Chondrocyte (in vitro differentiated cells): ENCODE measurements around the gene SLC8A2. TPM values are rescaled to one million over a fixed set of nuclear protein-coding genes. Genes with fewer than 3 reads are reported as not detected.
A peak's percentile ranks its signal among the peaks of the same experiment; 100 is the strongest.

Experiments
- DNase-seq: peaks from one replicate; pipeline ENCODE4 v3.0.0; 2021; ENCODE audit warnings: mixed read lengths, low spot score
- H3K27ac Mint-ChIP-seq: one replicate; pipeline ENCODE4 v1.8.0; 2021; ENCODE audit warnings: mild to moderate bottlenecking, moderate library complexity, mixed read lengths; ENCODE audit not compliant: unreplicated experiment
- H3K27me3 Mint-ChIP-seq: 2 replicates; pipeline ENCODE4 v1.8.0; 2021; ENCODE audit warnings: low read depth, mixed read lengths
- H3K36me3 Mint-ChIP-seq: 2 replicates; pipeline ENCODE4 v1.8.0; 2021; ENCODE audit warnings: low read depth, mixed read lengths
- H3K4me1 Mint-ChIP-seq: 2 replicates; pipeline ENCODE4 v1.8.0; 2021; ENCODE audit warnings: low read depth, mild to moderate bottlenecking, mixed read lengths
- H3K4me3 Mint-ChIP-seq: one replicate; pipeline ENCODE4 v1.8.0; 2021; ENCODE audit warnings: mild to moderate bottlenecking, moderate library complexity, mixed read lengths; ENCODE audit not compliant: unreplicated experiment
- H3K9me3 Mint-ChIP-seq: 2 replicates; pipeline ENCODE4 v1.8.0; 2021; ENCODE audit warnings: low read depth, mixed read lengths
- CTCF ChIP-seq: fragments of 200-600 bp; sonication (generic); IDR thresholded peaks from 2 replicates; pipeline ENCODE4 v1.5.0; 2021; ENCODE audit warnings: antibody characterized with exemption, mild to moderate bottlenecking, moderate library complexity
- total RNA-seq: library from RNA; stranded (reverse); gene quantifications from 3 replicates; pipeline ENCODE4 v1.2.1, GENCODE V29; 2021

SLC8A2 gene
- total RNA-seq, 1 donor from 2014 or later = 0.42 TPM

GRCh38 chr19:47493378-47494210 lies 21.9 kb upstream of the SLC8A2 start:
- Mint-ChIP-seq H3K27ac (peak overlapping the region; percentile 57), H3K9me3 (no peaks in the 10 kb centered on the region), H3K27me3 (no peaks in the 10 kb centered on the region), H3K4me1 (no peaks in the 10 kb centered on the region), H3K4me3 (no peak overlapping the region), H3K36me3 (peaks cover 6% of the 10 kb centered on the region)
- TF ChIP-seq CTCF = no peak
- DNase-seq = no peak

GRCh38 chr19:47492571-47493377 lies 21.1 kb upstream of the SLC8A2 start:
- Mint-ChIP-seq H3K36me3 (peaks cover 6% of the 10 kb centered on the region), H3K4me3 (no peak overlapping the region)

GRCh38 chr19:47492137-47492533 lies 20.4 kb upstream of the SLC8A2 start:
- peak; percentile 87 for DNase-seq
- H3K27ac Mint-ChIP-seq = peak overlapping the region; percentile 63
- H3K36me3 Mint-ChIP-seq = peaks cover 6% of the 10 kb centered on the region
- no peaks in the 10 kb centered on the region for H3K9me3 Mint-ChIP-seq
- no peak for TF ChIP-seq CTCF
- H3K27me3 Mint-ChIP-seq = no peaks in the 10 kb centered on the region
- no peaks in the 10 kb centered on the region for H3K4me1 Mint-ChIP-seq
- no peak overlapping the region for H3K4me3 Mint-ChIP-seq

More at GRCh38 chr19:47492571-47493377, 21.1 kb upstream of the SLC8A2 start:
- no peak for TF ChIP-seq CTCF
- H3K9me3 Mint-ChIP-seq = no peaks in the 10 kb centered on the region
- no peaks in the 10 kb centered on the region for H3K4me1 Mint-ChIP-seq
- peak overlapping the region; percentile 57 for H3K27ac Mint-ChIP-seq
- no peaks in the 10 kb centered on the region for H3K27me3 Mint-ChIP-seq
- no peak for DNase-seq

- no peak overlapping the region for H3K4me3 Mint-ChIP-seq
- no peaks in the 10 kb centered on the region for H3K27me3 Mint-ChIP-seq
- peak; percentile 93 for DNase-seq
- peaks cover 6% of the 10 kb centered on the region for H3K36me3 Mint-ChIP-seq
- TF ChIP-seq CTCF = no peak
- H3K9me3 Mint-ChIP-seq = no peaks in the 10 kb centered on the region
- no peaks in the 10 kb centered on the region for H3K4me1 Mint-ChIP-seq
- no peak overlapping the region for H3K27ac Mint-ChIP-seq
These were observed 19.9 kb upstream of the SLC8A2 start for GRCh38 chr19:47491358-47492136.

- TF ChIP-seq CTCF = no peak
- peaks cover 6% of the 10 kb centered on the region for H3K36me3 Mint-ChIP-seq
- no peak for DNase-seq
- no peak overlapping the region for H3K27ac Mint-ChIP-seq
- no peaks in the 10 kb centered on the region for H3K4me1 Mint-ChIP-seq
- no peaks in the 10 kb centered on the region for H3K27me3 Mint-ChIP-seq
- H3K4me3 Mint-ChIP-seq = no peak overlapping the region
- H3K9me3 Mint-ChIP-seq = no peaks in the 10 kb centered on the region
These were observed 19.2 kb upstream of the SLC8A2 start for GRCh38 chr19:47490847-47491246.
